HepG2 (cell line): ENCODE results near the gene TMEM41B. TPM values are rescaled to one million over a fixed set of nuclear protein-coding genes. Genes with fewer than 3 reads are reported as not detected.

Source experiments
- ATAC-seq: fragments of 200-7000 bp; cut with Tn5 transposase; 3 replicates; pipeline ENCODE4 v1.9.1; 2020; ENCODE audit warnings: mild to moderate bottlenecking, moderate library complexity
- BruUV-seq: library from RNA; stranded (reverse); fragments of 400-500 nt; replicated peaks from 2 replicates; lab custom pipeline; 2021; lab: Mats Ljungman, UMichigan
- CTCF ChIA-PET: fragments of 300-600 bp; formaldehyde crosslinking; extraction: SDS; loops from one replicate; lab custom pipeline; 2021; ENCODE audit warnings: low total read pairs, inconsistent platforms, low intra/inter-chr PET ratio; lab: Yijun Ruan, JAX
- POLR2A ChIA-PET: fragments of 350-600 bp; sonication (Branson Sonifier 250); formaldehyde crosslinking; loops from one replicate; lab custom pipeline; 2020; ENCODE audit warnings: antibody characterized with exemption, inconsistent platforms; lab: Yijun Ruan, JAX
- DNase-seq: peaks from one replicate; pipeline ENCODE4 v3.0.0-alpha.2; 2015; ENCODE audit warnings: low spot score
- FAIRE-seq: peaks from 3 replicates; lab custom pipeline; 2011; peaks lifted over from hg19 to GRCh38; lab: Jason Lieb, UNC
- H2AFZ ChIP-seq: one replicate; pipeline ENCODE4 v1.6.1; 2011; ENCODE audit warnings: low read length, inconsistent platforms
- H3K27ac ChIP-seq: fragments of 300-600 bp; 3 replicates; pipeline ENCODE4 v1.8.0; 2011; ENCODE audit warnings: mixed run types, mild to moderate bottlenecking, mixed read lengths, low read length, inconsistent platforms; ENCODE audit not compliant: insufficient read depth; ENCODE audit errors: extremely low read length
- H3K27me3 ChIP-seq, 2 experiments: fragments of 200-600 bp in 1 of 2; 2 replicates in 1 of 2; 3 replicates in 1 of 2; pipeline versions ENCODE4 v1.6.0 to v1.8.0; 2011; ENCODE audit warnings: low read length in 2 of 2, mild to moderate bottlenecking in 2 of 2, moderate library complexity in 2 of 2, inconsistent platforms in 1 of 2; ENCODE audit not compliant: insufficient read depth in 2 of 2, control insufficient read depth in 1 of 2
- H3K36me3 ChIP-seq, 2 experiments: fragments of 200-600 bp in 1 of 2; replicated peaks in 1 of 2; 2 replicates in 1 of 2; 3 replicates in 1 of 2; pipeline versions ENCODE4 v1.5.1 to v1.8.0; 2011; ENCODE audit warnings: low read length in 2 of 2, inconsistent platforms in 1 of 2; ENCODE audit not compliant: insufficient read depth in 2 of 2, control insufficient read depth in 1 of 2
- H3K4me1 ChIP-seq: 2 replicates; pipeline ENCODE4 v1.5.1; 2012; ENCODE audit warnings: low read length, inconsistent platforms; ENCODE audit not compliant: insufficient read depth
- H3K4me2 ChIP-seq: 2 replicates; pipeline ENCODE4 v1.6.0; 2011; ENCODE audit warnings: low read depth, low read length, inconsistent platforms
- H3K4me3 ChIP-seq, 3 experiments: fragments of 200-600 bp in 1 of 3; sonication (generic), shearing (Covaris generic) in 1 of 3; replicated peaks in 1 of 3; 2 replicates each; pipeline ENCODE4 v1.5.1; 2011 to 2016; ENCODE audit warnings: low read length in 3 of 3, inconsistent platforms in 2 of 3, low read depth in 2 of 3, mild to moderate bottlenecking in 2 of 3, control low read depth in 1 of 3, mixed read lengths in 1 of 3; ENCODE audit not compliant: insufficient read depth in 1 of 3
- H3K79me2 ChIP-seq: one replicate; pipeline ENCODE4 v1.6.1; 2011; ENCODE audit warnings: low read length, inconsistent platforms; ENCODE audit not compliant: insufficient read depth
- H3K9ac ChIP-seq: 2 replicates; pipeline ENCODE4 v1.6.0; 2011; ENCODE audit warnings: mild to moderate bottlenecking, low read depth, low read length, inconsistent platforms; ENCODE audit not compliant: insufficient read depth
- H3K9me3 ChIP-seq: 2 replicates; pipeline ENCODE4 v1.5.1; 2012; ENCODE audit warnings: mild to moderate bottlenecking, low read length
- H4K20me1 ChIP-seq: 2 replicates; pipeline ENCODE4 v1.6.0; 2011; ENCODE audit warnings: inconsistent platforms, mild to moderate bottlenecking, low read length, moderate library complexity; ENCODE audit not compliant: insufficient read depth
- CC2D1A ChIP-seq: sonication (generic); formaldehyde crosslinking; IDR thresholded peaks from 2 replicates; pipeline ENCODE4 v1.8.1; 2023; ENCODE audit warnings: mild to moderate bottlenecking, missing genetic modification reagents
- ETV5 ChIP-seq: IDR thresholded peaks from 2 replicates; pipeline ENCODE4 v1.6.1; 2018; ENCODE audit warnings: missing biosample characterization, missing genetic modification reagents, inconsistent platforms, borderline replicate concordance
- GTF3A ChIP-seq: sonication (generic); formaldehyde crosslinking; conservative IDR thresholded peaks from 2 replicates; pipeline ENCODE4 v1.4.0; 2020; ENCODE audit warnings: mild to moderate bottlenecking, missing genetic modification reagents
- JUNB ChIP-seq: sonication (generic); formaldehyde crosslinking; IDR thresholded peaks from 2 replicates; pipeline ENCODE4 v1.8.0; 2022; ENCODE audit warnings: missing genetic modification reagents, mild to moderate bottlenecking, borderline replicate concordance
- KDM5A ChIP-seq: fragments of 200-600 bp; sonication (generic); IDR thresholded peaks from 2 replicates; pipeline ENCODE4 v1.7.0; 2018; ENCODE audit warnings: antibody characterized with exemption, mild to moderate bottlenecking, low read length, borderline replicate concordance
- MAFK ChIP-seq, 2 experiments: IDR thresholded peaks in 1 of 2; conservative IDR thresholded peaks in 1 of 2; 2 replicates each; pipeline ENCODE4 v1.6.1; 2011; ENCODE audit warnings: improper control_type of control experiment in 2 of 2, low read length in 2 of 2
- MYC ChIP-seq: sonication (generic); formaldehyde crosslinking; IDR thresholded peaks from 2 replicates; pipeline ENCODE4 v1.9.0; 2021; ENCODE audit warnings: missing genetic modification reagents, borderline replicate concordance
- SETDB1 ChIP-seq: sonication (generic); formaldehyde crosslinking; IDR thresholded peaks from 2 replicates; pipeline ENCODE4 v1.5.1; 2020; ENCODE audit warnings: missing genetic modification reagents, mild to moderate bottlenecking, borderline replicate concordance
- SMYD3 ChIP-seq: sonication (generic); formaldehyde crosslinking; IDR thresholded peaks from 2 replicates; pipeline ENCODE4 v1.8.1; 2023; ENCODE audit warnings: mild to moderate bottlenecking, missing genetic modification reagents
- ZNF138 ChIP-seq: sonication (generic); formaldehyde crosslinking; IDR thresholded peaks from 2 replicates; pipeline ENCODE4 v1.5.0; 2020; ENCODE audit warnings: mild to moderate bottlenecking, low read depth, missing genetic modification reagents
- ZNF317 ChIP-seq: sonication (generic); formaldehyde crosslinking; IDR thresholded peaks from 2 replicates; pipeline ENCODE4 v1.5.0; 2020; ENCODE audit warnings: mild to moderate bottlenecking, missing genetic modification reagents
- ZNF546 ChIP-seq: sonication (generic); formaldehyde crosslinking; conservative IDR thresholded peaks from 2 replicates; pipeline ENCODE4 v1.8.1; 2023; ENCODE audit warnings: mild to moderate bottlenecking, missing genetic modification reagents
- WGBS: methylation state at CpG from one replicate; pipeline ENCODE4 v1.1.6; 2017; ENCODE audit warnings: low lambda C conversion rate; 5-methylcytosine and 5-hydroxymethylcytosine counted together
- in situ Hi-C: cut with HindIII; loops from 2 replicates; pipeline ENCODE4 v1.10.0; 2017; ENCODE audit warnings: low pct_unique_long_range_greater_than_20kb; ENCODE audit not compliant: extremely low pct_ligation_motif_present
- intact Hi-C: fragments of 100-400 bp; cut with micrococcal nuclease; formaldehyde crosslinking; loops from one replicate; pipeline ENCODE4 v1.10.0; 2022; ENCODE audit not compliant: unreplicated experiment
- polyA plus RNA-seq, 8 experiments: library from polyadenylated mRNA; depleted of rRNA in 3 of 8; stranded (reverse) in 7 of 8; unstranded in 1 of 8; fragments of >200 nt; fragmentation: Illumina TruSeq in 4 of 8; extraction: Trizol in 4 of 8; gene quantifications; 2 replicates each; pipeline versions ENCODE4 v1.2.1 to v1.2.3, GENCODE V29; 2011 to 2016; ENCODE audit warnings: low read depth in 4 of 8, missing spikeins in 1 of 8, mixed read lengths in 1 of 8; ENCODE audit not compliant: insufficient read depth in 1 of 8
- total RNA-seq, 5 experiments: library from RNA; depleted of rRNA; stranded (reverse); fragments of >200 nt; fragmentation: Illumina TruSeq; extraction: Trizol; gene quantifications; 2 replicates each; pipeline ENCODE4 v1.2.3, GENCODE V29; 2016; ENCODE audit warnings: low read depth in 1 of 5
- TF ChIP-seq, protein P1 (sequence below): IDR thresholded peaks from 2 replicates; pipeline ENCODE4 v1.6.1; 2016; ENCODE audit warnings: mild to moderate bottlenecking
- TF ChIP-seq, protein P2 (sequence below): conservative IDR thresholded peaks from 2 replicates; pipeline ENCODE4 v1.6.1; 2018; ENCODE audit warnings: missing genetic modification reagents
- TF ChIP-seq, protein P3 (sequence below): sonication (generic); formaldehyde crosslinking; IDR thresholded peaks from 2 replicates; pipeline ENCODE4 v1.4.0; 2020; ENCODE audit warnings: missing genetic modification reagents, borderline replicate concordance

Gene TMEM41B
- total and polyA plus RNA-seq, 2 of the 13 experiments (the other 11 are each of a cell fraction or from before 2014, with no cell fraction given), result 36.8 to 48.1 TPM

DNA sequence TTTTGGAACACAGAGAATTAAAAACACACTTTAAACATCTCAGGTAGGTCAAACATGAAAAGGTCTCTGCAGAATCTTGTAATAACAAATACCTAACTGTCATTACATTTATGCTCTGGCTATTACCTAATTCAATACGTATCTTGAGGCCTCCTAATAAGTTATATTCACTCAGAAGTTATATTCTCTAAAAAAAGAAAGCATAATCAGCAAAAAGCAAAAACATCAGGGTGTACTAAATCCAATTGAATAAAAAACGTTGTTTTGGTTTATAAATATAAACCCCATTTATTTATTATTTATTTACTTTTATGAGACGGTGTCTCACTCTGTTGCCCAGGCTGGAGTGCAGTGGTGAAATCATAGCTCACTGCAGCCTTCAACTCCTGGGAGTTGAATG is 10.2 kb downstream of the TMEM41B start:
- Histone ChIP-seq H3K36me3 (0 out of 5 replicates have a peak, but pooled peaks cover 1 to 5% of the 10 kb centered on the region in 2 experiments), H4K20me1 (peaks cover 10% of the 10 kb centered on the region; the same call in 1 of the 2 replicates), H3K4me1 (no peaks in the 10 kb centered on the region), H3K27ac (no peak overlapping the region), H2AFZ (no peak overlapping the region), H3K4me3 (no peak overlapping the region), H3K4me2 (no peak overlapping the region), H3K9me3 (no peaks in the 10 kb centered on the region), H3K27me3 (no peaks in the 10 kb centered on the region), H3K9ac (no peak overlapping the region), H3K79me2 (peaks cover 64% of the 10 kb centered on the region)
- in situ Hi-C loops, result no loop called here
- ATAC-seq (no peak), FAIRE-seq (no peak), DNase-seq (no peak)
- BruUV-seq, result no TSS peak
- CTCF ChIA-PET, result no interaction called here
- POLR2A ChIA-PET, result no interaction called here
- intact Hi-C loops, result no loop called here
- WGBS, result 94% methylated on average over 3 of the region's 3 CpGs
- peak in 1 of 2 experiments; percentile 50; a peak in 2 of 4 replicates for TF ChIP-seq MAFK (conservative IDR thresholded peaks at IDR 0.05 in 1 of 2, IDR thresholded peaks at IDR 0.05 in 1 of 2; ENCODE audit: low read length in 2 of 2)
- TF ChIP-seq, protein P1, sequence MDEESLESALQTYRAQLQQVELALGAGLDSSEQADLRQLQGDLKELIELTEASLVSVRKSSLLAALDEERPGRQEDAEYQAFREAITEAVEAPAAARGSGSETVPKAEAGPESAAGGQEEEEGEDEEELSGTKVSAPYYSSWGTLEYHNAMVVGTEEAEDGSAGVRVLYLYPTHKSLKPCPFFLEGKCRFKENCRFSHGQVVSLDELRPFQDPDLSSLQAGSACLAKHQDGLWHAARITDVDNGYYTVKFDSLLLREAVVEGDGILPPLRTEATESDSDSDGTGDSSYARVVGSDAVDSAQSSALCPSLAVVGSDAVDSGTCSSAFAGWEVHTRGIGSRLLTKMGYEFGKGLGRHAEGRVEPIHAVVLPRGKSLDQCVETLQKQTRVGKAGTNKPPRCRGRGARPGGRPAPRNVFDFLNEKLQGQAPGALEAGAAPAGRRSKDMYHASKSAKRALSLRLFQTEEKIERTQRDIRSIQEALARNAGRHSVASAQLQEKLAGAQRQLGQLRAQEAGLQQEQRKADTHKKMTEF (CRISPR knock-in tag), result no peak

DNA sequence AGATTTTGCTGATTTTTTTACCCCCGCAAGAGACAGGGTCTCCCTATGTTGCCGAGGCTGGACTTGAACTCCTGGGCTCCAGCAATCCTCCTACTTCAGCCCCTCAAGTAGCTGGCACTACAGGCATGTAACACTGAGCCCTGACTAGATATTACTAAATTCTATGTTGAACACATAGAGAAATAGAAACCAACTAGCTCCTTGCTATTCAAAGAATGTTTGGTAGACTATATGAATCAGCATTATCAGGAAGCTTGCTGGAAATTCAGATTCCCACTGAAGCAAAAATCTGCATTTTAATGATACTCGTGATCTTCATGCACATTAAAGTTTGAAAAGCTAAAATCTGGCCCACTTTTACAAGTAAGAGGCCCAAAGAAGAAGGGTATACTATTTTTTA is 11.9 kb downstream of the TMEM41B start:
- H3K27me3 ChIP-seq, result no peaks in the 10 kb centered on the region
- H3K36me3 ChIP-seq, result peaks cover 3 to 11% of the 10 kb centered on the region in 2 experiments; a peak in 1 of 5 replicates
- H3K9ac ChIP-seq, result no peak overlapping the region
- no peaks in the 10 kb centered on the region for H3K9me3 ChIP-seq
- ATAC-seq (no peak), DNase-seq (no peak), FAIRE-seq (no peak)
- no peak overlapping the region for H3K4me3 ChIP-seq
- peaks cover 54% of the 10 kb centered on the region for H3K79me2 ChIP-seq
- BruUV-seq, result no TSS peak
- intact Hi-C loops, result no loop called here
- ChIA-PET POLR2A (no interaction called here), CTCF (no interaction called here)
- 0 out of 2 replicates have a peak, but pooled peaks cover under 1% of the 10 kb centered on the region for H3K4me1 ChIP-seq
- peaks cover 5% of the 10 kb centered on the region; the same call in 1 of the 2 replicates for H4K20me1 ChIP-seq
- no CpG with 5 or more reads among the region's 3 CpGs for WGBS
- H2AFZ ChIP-seq, result no peak overlapping the region
- in situ Hi-C loops, result no loop called here
- no peak overlapping the region for H3K4me2 ChIP-seq
- no peak overlapping the region for H3K27ac ChIP-seq
- TF ChIP-seq JUNB (CRISPR knock-in tag) (no peak), SETDB1 (CRISPR knock-in tag) (no peak), KDM5A (no peak), ZNF317 (CRISPR knock-in tag) (no peak), SMYD3 (no peak), CC2D1A (CRISPR knock-in tag) (no peak), GTF3A (CRISPR knock-in tag) (no peak), ZNF138 (CRISPR knock-in tag) (no peak), ETV5 (no peak), ZNF546 (CRISPR knock-in tag) (no peak), MYC (no peak)
- TF ChIP-seq, protein P2, sequence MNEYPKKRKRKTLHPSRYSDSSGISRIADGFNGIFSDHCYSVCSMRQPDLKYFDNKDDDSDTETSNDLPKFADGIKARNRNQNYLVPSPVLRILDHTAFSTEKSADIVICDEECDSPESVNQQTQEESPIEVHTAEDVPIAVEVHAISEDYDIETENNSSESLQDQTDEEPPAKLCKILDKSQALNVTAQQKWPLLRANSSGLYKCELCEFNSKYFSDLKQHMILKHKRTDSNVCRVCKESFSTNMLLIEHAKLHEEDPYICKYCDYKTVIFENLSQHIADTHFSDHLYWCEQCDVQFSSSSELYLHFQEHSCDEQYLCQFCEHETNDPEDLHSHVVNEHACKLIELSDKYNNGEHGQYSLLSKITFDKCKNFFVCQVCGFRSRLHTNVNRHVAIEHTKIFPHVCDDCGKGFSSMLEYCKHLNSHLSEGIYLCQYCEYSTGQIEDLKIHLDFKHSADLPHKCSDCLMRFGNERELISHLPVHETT (CRISPR knock-in tag), result no peak
- TF ChIP-seq, protein P3, sequence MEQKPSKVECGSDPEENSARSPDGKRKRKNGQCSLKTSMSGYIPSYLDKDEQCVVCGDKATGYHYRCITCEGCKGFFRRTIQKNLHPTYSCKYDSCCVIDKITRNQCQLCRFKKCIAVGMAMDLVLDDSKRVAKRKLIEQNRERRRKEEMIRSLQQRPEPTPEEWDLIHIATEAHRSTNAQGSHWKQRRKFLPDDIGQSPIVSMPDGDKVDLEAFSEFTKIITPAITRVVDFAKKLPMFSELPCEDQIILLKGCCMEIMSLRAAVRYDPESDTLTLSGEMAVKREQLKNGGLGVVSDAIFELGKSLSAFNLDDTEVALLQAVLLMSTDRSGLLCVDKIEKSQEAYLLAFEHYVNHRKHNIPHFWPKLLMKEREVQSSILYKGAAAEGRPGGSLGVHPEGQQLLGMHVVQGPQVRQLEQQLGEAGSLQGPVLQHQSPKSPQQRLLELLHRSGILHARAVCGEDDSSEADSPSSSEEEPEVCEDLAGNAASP (CRISPR knock-in tag), result no peak
